OCI-LY7 (cell line): ENCODE data around the gene LRG1. TPM values are rescaled to one million over a fixed set of nuclear protein-coding genes. Genes with fewer than 3 reads are reported as not detected.

Source experiments
- BruUV-seq: library from RNA; stranded (reverse); fragments of 400-500 nt; replicated peaks from 2 replicates; lab custom pipeline; 2021; lab: Mats Ljungman, UMichigan
- CTCF ChIA-PET: fragments of 300-600 bp; sonication (Branson Sonifier 250); formaldehyde crosslinking; loops from one replicate; lab custom pipeline; 2022; ENCODE audit warnings: antibody characterized with exemption; ENCODE audit not compliant: unreplicated experiment; lab: Charles Lee
- POLR2A ChIA-PET: fragments of 300-600 bp; sonication (Branson Sonifier 250); formaldehyde crosslinking; loops from one replicate; lab custom pipeline; 2022; ENCODE audit warnings: antibody characterized with exemption; lab: Charles Lee
- DNase-seq: peaks from one replicate; pipeline ENCODE4 v3.0.0-alpha.2; 2015; ENCODE audit warnings: low spot score
- H2AFZ ChIP-seq: fragments of 200-600 bp; sonication (generic), shearing (Covaris generic); 2 replicates; pipeline ENCODE4 v1.6.1; 2014; ENCODE audit warnings: mild to moderate bottlenecking, antibody characterized with exemption, low read length, moderate library complexity
- H3K27ac ChIP-seq: fragments of 200-600 bp; sonication (generic); 2 replicates; pipeline ENCODE4 v1.5.1; 2014; ENCODE audit warnings: mixed run types, low read depth, mild to moderate bottlenecking, moderate library complexity, low read length, inconsistent platforms; ENCODE audit not compliant: poor library complexity, severe bottlenecking
- H3K36me3 ChIP-seq: fragments of 200-600 bp; sonication (generic); 2 replicates; pipeline ENCODE4 v1.6.1; 2014; ENCODE audit warnings: mild to moderate bottlenecking, antibody characterized with exemption, low read length, moderate library complexity, mixed read lengths; ENCODE audit not compliant: insufficient read depth
- H3K4me1 ChIP-seq: fragments of 200-600 bp; sonication (generic); 2 replicates; pipeline ENCODE4 v1.5.1; 2014; ENCODE audit warnings: mild to moderate bottlenecking, low read length; ENCODE audit not compliant: insufficient read depth, poor library complexity, severe bottlenecking
- H3K4me2 ChIP-seq: fragments of 200-600 bp; sonication (generic); 2 replicates; pipeline ENCODE4 v1.6.1; 2014; ENCODE audit warnings: mild to moderate bottlenecking, low read length
- H3K4me3 ChIP-seq: fragments of 200-600 bp; sonication (generic); 2 replicates; pipeline ENCODE4 v1.5.1; 2014; ENCODE audit warnings: mild to moderate bottlenecking, low read depth, low read length; ENCODE audit not compliant: poor library complexity, severe bottlenecking
- H3K79me2 ChIP-seq: fragments of 200-600 bp; sonication (generic); 2 replicates; pipeline ENCODE4 v1.6.1; 2016; ENCODE audit warnings: low read depth, mild to moderate bottlenecking, low read length, moderate library complexity, mixed read lengths; ENCODE audit not compliant: insufficient read depth
- H3K9me2 ChIP-seq: fragments of 200-600 bp; sonication (generic); 2 replicates; pipeline ENCODE4 v1.6.1; 2016; ENCODE audit warnings: mild to moderate bottlenecking, low read length, mixed read lengths; ENCODE audit not compliant: insufficient read depth
- H3K9me3 ChIP-seq: fragments of 200-600 bp; sonication (generic); 2 replicates; pipeline ENCODE4 v1.6.1; 2014; ENCODE audit warnings: mild to moderate bottlenecking, mixed run types, low read length, mixed read lengths
- H4K20me1 ChIP-seq: fragments of 200-600 bp; sonication (generic); 2 replicates; pipeline ENCODE4 v1.6.1; 2014; ENCODE audit warnings: mild to moderate bottlenecking, antibody characterized with exemption, low read length, moderate library complexity, mixed read lengths; ENCODE audit not compliant: insufficient read depth
- EZH2phosphoT487 ChIP-seq: fragments of 200-600 bp; sonication (generic); IDR thresholded peaks from 2 replicates; pipeline ENCODE4 v1.6.1; 2018; ENCODE audit warnings: low read depth, borderline replicate concordance, mild to moderate bottlenecking, mixed run types, antibody characterized with exemption, low read length, moderate library complexity, mixed read lengths
- intact Hi-C: fragments of 100-400 bp; cut with micrococcal nuclease; formaldehyde crosslinking; loops from one replicate; pipeline ENCODE4 v1.10.0; 2022; ENCODE audit not compliant: unreplicated experiment
- total RNA-seq, 2 experiments: library from RNA; depleted of rRNA in 1 of 2; stranded (reverse); fragments of >200 nt in 1 of 2; shearing (Covaris generic) in 1 of 2; gene quantifications; 2 replicates each; pipeline ENCODE4 v1.2.3, GENCODE V29; 2014 to 2022
- TF ChIP-seq, protein P1 (sequence below): fragments of 200-600 bp; sonication (generic); conservative IDR thresholded peaks from 2 replicates; pipeline ENCODE4 v1.5.1; 2014; ENCODE audit warnings: mild to moderate bottlenecking, antibody characterized with exemption, low read length, moderate library complexity, mixed read lengths

The LRG1 gene
- total RNA-seq, 2 experiments from 2014 or later, result 1.6 to 1.9 TPM

GRCh38 chr19:4587527-4587926 lies 47.7 kb upstream of the LRG1 start:
- BruUV-seq, result no TSS peak
- intact Hi-C loops, result no loop called here
- Histone ChIP-seq H3K9me3 (no peaks in the 10 kb centered on the region), H3K36me3 (no peaks in the 10 kb centered on the region), H2AFZ (no peak overlapping the region), H4K20me1 (no peaks in the 10 kb centered on the region), H3K4me1 (peaks cover 7% of the 10 kb centered on the region), H3K79me2 (no peaks in the 10 kb centered on the region), H3K27ac (no peak overlapping the region), H3K9me2 (no peaks in the 10 kb centered on the region), H3K4me2 (no peak overlapping the region), H3K4me3 (no peak overlapping the region)
- no peak for TF ChIP-seq EZH2phosphoT487
- ChIA-PET CTCF (no interaction called here), POLR2A (no interaction called here)
- no peak for DNase-seq

DNA sequence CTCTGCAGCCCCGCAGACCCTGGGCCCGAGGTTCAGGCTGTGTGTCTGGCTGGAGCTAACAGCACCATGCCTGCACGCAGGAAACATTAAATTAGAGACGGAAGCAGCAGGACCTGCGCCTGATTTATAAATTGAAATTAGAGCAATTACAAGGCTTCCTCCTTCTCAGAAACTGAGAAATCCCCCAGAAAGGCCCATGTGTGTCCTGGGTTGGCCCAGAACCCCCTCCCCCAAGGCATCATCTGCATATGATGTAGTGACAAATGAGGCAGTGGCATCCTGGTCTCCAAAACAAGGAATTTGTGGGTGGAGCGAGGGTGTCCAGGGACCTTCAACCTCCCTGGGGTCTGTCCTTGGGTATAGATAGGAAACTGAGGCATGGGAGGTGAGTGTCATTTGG lies 46.9 kb upstream of the LRG1 start:
- ChIA-PET CTCF (no interaction called here), POLR2A (no interaction called here)
- Histone ChIP-seq H3K4me2 (no peak overlapping the region), H3K79me2 (no peaks in the 10 kb centered on the region), H3K4me3 (no peak overlapping the region), H3K27ac (no peak overlapping the region), H3K9me2 (no peaks in the 10 kb centered on the region), H2AFZ (no peak overlapping the region), H3K36me3 (no peaks in the 10 kb centered on the region), H3K9me3 (no peaks in the 10 kb centered on the region), H3K4me1 (peaks cover 7% of the 10 kb centered on the region), H4K20me1 (no peaks in the 10 kb centered on the region)
- BruUV-seq, result no TSS peak
- DNase-seq, result no peak
- intact Hi-C loops, result no loop called here
- TF ChIP-seq, protein P1, sequence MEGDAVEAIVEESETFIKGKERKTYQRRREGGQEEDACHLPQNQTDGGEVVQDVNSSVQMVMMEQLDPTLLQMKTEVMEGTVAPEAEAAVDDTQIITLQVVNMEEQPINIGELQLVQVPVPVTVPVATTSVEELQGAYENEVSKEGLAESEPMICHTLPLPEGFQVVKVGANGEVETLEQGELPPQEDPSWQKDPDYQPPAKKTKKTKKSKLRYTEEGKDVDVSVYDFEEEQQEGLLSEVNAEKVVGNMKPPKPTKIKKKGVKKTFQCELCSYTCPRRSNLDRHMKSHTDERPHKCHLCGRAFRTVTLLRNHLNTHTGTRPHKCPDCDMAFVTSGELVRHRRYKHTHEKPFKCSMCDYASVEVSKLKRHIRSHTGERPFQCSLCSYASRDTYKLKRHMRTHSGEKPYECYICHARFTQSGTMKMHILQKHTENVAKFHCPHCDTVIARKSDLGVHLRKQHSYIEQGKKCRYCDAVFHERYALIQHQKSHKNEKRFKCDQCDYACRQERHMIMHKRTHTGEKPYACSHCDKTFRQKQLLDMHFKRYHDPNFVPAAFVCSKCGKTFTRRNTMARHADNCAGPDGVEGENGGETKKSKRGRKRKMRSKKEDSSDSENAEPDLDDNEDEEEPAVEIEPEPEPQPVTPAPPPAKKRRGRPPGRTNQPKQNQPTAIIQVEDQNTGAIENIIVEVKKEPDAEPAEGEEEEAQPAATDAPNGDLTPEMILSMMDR, result no peak
- no peak for TF ChIP-seq EZH2phosphoT487

DNA sequence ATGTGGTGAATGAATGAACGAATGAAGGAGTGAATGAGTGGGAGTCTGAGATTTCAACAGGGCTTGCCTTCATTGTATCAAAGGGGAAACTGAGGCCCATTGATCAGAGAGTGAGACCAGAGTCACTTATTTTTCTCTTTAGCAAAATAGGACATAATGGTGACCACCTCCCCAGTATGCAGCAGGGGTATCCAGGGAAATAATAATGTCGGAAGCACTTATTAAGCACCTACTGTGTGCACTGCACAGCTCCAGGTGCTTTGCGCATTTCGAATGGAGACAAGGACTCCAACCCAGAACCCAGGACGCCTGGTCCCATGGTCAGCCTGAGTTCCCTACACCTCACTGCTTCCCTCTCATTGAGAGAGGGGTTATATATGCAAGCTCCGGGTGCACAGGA lies 46.4 kb upstream of the LRG1 start:
- TF ChIP-seq EZH2phosphoT487, result no peak
- TF ChIP-seq, protein P1, result no peak
- DNase-seq, result no peak
- Histone ChIP-seq H3K9me2 (no peaks in the 10 kb centered on the region), H3K79me2 (no peaks in the 10 kb centered on the region), H3K4me1 (peaks cover 7% of the 10 kb centered on the region), H3K4me3 (no peak overlapping the region), H3K27ac (no peak overlapping the region), H3K9me3 (no peaks in the 10 kb centered on the region), H2AFZ (no peak overlapping the region), H4K20me1 (no peaks in the 10 kb centered on the region), H3K36me3 (no peaks in the 10 kb centered on the region), H3K4me2 (no peak overlapping the region)
- intact Hi-C loops, result no loop called here
- ChIA-PET POLR2A (no interaction called here), CTCF (no interaction called here)
- no TSS peak for BruUV-seq
